Measurements from ENCODE around the gene CAMTA1.
A peak's percentile ranks its signal among the peaks of the same experiment; 100 is the strongest.

CAMTA1 gene

DNA sequence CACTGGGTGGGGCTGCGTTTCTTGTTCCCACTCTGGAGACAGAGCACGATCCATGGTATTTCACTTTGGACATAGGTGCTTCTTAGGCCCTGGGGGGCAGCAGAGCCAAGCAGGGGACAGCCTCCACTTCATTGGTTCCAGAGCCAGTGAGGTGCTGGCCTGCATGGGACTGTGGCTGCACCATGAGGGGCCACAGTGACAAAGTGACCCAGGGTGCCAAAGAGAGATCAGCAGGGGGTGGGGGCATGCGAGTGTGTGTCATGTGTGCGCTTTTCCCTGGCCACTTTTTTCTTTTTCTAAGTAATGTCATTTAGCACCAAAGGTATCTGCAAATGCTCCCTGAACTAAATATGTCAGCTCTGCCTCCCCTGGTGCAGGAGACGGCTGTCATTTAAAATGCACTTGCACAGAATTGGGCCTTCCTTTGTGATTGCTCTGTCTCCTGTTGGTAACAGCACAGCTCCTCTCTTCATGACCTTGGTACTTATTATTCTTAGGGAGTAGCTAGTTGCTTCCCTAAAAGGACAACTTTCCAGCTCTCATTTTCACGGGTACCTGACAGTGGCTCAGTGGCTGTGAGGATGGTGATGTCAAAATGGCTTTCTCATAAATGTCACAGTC, 910.4 kb downstream of the CAMTA1 start:
- in situ Hi-C loops (cut with MboI; ENCODE audit: low sequenced_read_pairs, unreplicated experiment) = no loop called here
- DNase-seq (ENCODE audit: low spot score) = no peak

DNA sequence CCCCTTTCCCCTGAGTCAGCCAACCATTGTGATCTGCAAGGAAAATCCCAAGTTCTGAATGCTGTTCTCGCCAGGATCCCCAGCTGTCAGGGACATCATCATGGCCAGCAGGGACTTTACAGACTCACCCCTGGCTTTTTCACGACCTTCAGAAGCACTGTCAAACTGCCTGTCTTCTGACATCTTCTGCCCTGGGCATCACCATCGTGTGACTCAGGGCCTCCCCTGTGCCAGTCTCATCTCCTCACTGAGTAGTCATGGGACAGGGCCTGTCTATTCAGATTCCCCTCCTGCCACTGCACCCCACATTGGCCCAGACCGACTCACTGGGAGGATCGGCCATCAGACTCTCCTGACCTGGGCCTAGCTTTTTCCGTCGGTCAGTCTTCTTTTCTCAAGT, 913.4 kb downstream of the CAMTA1 start:
- no peak for DNase-seq (ENCODE audit: low spot score)
- TF ChIP-seq, protein P1, sequence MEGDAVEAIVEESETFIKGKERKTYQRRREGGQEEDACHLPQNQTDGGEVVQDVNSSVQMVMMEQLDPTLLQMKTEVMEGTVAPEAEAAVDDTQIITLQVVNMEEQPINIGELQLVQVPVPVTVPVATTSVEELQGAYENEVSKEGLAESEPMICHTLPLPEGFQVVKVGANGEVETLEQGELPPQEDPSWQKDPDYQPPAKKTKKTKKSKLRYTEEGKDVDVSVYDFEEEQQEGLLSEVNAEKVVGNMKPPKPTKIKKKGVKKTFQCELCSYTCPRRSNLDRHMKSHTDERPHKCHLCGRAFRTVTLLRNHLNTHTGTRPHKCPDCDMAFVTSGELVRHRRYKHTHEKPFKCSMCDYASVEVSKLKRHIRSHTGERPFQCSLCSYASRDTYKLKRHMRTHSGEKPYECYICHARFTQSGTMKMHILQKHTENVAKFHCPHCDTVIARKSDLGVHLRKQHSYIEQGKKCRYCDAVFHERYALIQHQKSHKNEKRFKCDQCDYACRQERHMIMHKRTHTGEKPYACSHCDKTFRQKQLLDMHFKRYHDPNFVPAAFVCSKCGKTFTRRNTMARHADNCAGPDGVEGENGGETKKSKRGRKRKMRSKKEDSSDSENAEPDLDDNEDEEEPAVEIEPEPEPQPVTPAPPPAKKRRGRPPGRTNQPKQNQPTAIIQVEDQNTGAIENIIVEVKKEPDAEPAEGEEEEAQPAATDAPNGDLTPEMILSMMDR (IDR thresholded peaks at IDR 0.05; ENCODE audit: borderline replicate concordance, control extremely low read depth, extremely low read depth, insufficient read depth, missing control alignments) = no peak

More for the DNA sequence above, 910.4 kb downstream of the CAMTA1 start:
- TF ChIP-seq, protein P1 (IDR thresholded peaks at IDR 0.05; ENCODE audit: borderline replicate concordance, control extremely low read depth, extremely low read depth, insufficient read depth, missing control alignments) = no peak

DNA sequence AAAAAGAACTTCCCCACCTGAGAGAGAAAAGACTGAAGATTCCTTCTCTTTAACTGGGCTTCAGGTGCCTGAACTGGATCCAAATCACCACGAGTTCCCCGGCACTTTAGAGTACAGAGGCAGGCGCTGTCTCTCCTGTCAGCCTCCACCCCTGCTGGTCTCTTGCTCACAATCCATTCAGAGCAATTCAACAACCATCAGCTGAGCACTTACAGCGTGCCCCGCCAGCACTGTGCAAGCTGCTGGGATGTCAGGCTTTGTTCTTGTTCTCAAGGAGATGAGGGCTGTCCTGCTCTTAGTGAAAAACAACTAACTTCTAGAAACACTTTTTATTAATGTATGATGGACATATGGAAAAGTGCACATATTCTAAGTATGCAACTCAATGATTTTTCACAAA, 917.1 kb downstream of the CAMTA1 start:
- TF ChIP-seq, protein P1 (IDR thresholded peaks at IDR 0.05; ENCODE audit: borderline replicate concordance, control extremely low read depth, extremely low read depth, insufficient read depth, missing control alignments) = no peak
- DNase-seq (ENCODE audit: low spot score) = no peak
- in situ Hi-C loops (cut with MboI; ENCODE audit: low sequenced_read_pairs, unreplicated experiment) = no loop called here

More for the DNA sequence above, 913.4 kb downstream of the CAMTA1 start:
- in situ Hi-C loops (cut with MboI; ENCODE audit: low sequenced_read_pairs, unreplicated experiment) = no loop called here

DNA sequence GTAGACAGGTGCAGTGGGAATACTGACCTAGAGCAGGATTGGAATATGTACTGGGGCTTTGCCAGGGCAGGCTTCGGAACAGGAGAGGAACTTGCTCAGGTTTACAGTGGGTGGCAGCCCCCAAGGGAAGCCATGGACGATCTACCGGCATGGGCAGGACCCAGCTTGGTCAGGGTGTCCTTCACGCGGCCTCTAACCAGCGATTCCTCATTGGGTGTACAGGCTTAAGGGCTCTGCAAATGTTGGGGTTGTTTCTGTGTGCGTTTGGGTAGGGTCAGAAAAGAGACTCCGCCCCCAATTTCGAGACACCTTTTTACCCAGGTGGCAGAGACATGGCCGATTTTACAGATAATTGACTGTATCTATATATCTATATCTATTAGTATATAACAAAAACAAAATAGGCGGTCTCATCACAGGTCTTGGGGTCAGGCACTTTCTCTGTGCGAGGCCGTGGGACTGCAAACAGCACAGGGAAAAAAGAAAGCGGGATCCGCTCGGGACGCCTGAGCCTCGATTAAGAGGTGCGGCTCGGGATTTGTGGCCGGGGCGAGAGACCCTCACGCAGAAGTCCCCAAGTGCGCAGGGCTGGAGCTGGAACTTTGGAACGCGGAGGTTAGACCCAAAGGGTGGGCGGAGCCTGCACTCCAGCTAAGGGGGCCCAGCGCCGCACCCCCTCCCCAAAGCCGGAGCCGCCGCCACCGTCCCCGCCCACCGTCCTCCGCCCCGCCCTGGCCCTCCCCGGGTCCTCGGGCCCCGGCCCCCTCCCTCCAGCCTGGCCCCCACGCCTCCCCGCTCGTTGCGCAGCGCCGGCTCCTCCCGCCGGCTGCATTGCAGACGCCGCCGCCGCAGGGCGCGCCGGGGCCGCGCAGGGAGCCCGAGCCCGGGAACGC, 918.3 kb downstream of the CAMTA1 start:
- TF ChIP-seq, protein P1 (IDR thresholded peaks at IDR 0.05; ENCODE audit: borderline replicate concordance, control extremely low read depth, extremely low read depth, insufficient read depth, missing control alignments) = no peak
- DNase-seq (ENCODE audit: low spot score) = no peak
- in situ Hi-C loops (cut with MboI; ENCODE audit: low sequenced_read_pairs, unreplicated experiment) = no loop called here

DNA sequence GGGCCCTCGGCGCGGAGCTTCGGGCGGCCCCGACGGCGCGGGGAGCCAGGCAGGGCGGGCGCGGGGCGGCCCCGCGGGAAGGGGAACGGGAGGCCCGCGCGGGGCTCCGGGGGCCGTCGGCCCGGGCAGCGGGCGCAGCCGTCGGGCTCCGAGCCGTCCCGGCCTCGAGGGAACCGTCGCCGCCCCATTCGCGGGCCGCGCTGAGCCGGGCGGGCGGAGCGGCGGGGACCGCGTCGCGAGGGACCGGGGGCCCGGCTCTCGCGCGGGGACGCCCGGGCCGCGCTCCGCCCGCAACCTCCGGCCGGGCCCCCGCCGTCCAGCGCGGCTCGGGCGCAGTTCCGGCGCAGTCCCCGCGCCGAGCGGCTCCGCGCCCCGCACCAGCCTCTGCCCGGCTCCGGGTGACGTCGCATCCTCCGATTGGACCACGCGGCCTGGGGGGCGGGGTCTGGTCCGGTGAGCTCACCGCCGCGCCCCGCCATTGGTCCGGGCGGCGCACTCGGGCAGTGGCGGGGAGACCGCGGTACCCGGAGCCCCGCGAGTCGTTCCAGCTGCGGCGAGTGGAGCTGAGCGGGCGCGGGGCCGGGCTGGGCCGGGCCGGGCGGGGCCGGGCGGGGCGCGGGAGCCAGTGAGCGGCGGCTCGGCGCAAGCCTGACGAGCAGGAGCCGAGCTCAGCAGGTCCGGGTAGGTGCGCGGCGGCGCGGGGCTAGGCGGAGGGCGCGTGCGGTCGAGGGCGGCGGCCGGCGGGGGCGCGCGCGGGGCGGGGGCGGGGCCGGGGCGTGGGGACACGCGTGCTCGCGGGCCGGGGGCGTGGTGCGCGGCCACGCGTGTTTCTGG, 919.2 kb downstream of the CAMTA1 start:
- in situ Hi-C loops (cut with MboI; ENCODE audit: low sequenced_read_pairs, unreplicated experiment) = no loop called here
- TF ChIP-seq, protein P1 (IDR thresholded peaks at IDR 0.05; ENCODE audit: borderline replicate concordance, control extremely low read depth, extremely low read depth, insufficient read depth, missing control alignments) = no peak
- DNase-seq (ENCODE audit: low spot score) = peak; percentile 98
